HEK293 (cell line): Measurements from ENCODE around the gene TEX36.
A peak's percentile ranks its signal among the peaks of the same experiment; 100 is the strongest.

Experiments used
- CTCF ChIA-PET: fragments of 350-600 bp; formaldehyde crosslinking; extraction: SDS; loops from one replicate; lab custom pipeline; 2021; ENCODE audit warnings: antibody characterized with exemption; lab: Yijun Ruan, JAX
- POLR2A ChIA-PET: fragments of 300-600 bp; formaldehyde crosslinking; extraction: SDS; loops from one replicate; lab custom pipeline; 2020; ENCODE audit warnings: antibody characterized with exemption, inconsistent platforms; lab: Yijun Ruan, JAX
- H3K27ac ChIP-seq: fragments of 200-500 bp; sonication (Bioruptor generic); 2 replicates; pipeline ENCODE4 v1.5.1; 2014; ENCODE audit warnings: low read depth, low read length, control low read depth, inconsistent platforms; ENCODE audit errors: extremely low read depth
- H3K36me3 ChIP-seq, 2 experiments: fragments of 200-500 bp in 1 of 2; sonication (Bioruptor generic) in 1 of 2; 1 replicate in 1 of 2; 2 replicates in 1 of 2; pipeline ENCODE4 v1.5.1; 2014 to 2017; ENCODE audit warnings: inconsistent platforms in 2 of 2, low read length in 2 of 2; ENCODE audit not compliant: control insufficient read depth in 2 of 2, insufficient read depth in 1 of 2
- H3K4me1 ChIP-seq: fragments of 200-500 bp; sonication (Bioruptor generic); 2 replicates; pipeline ENCODE4 v1.5.1; 2014; ENCODE audit warnings: mild to moderate bottlenecking, low read length, inconsistent platforms; ENCODE audit not compliant: control insufficient read depth, insufficient read depth
- H3K4me3 ChIP-seq: 2 replicates; pipeline ENCODE4 v1.5.1; 2011; ENCODE audit warnings: low read depth, mild to moderate bottlenecking, control low read depth, low read length, moderate library complexity
- H3K9me3 ChIP-seq: fragments of 200-500 bp; sonication (Bioruptor generic); 2 replicates; pipeline ENCODE4 v1.5.1; 2014; ENCODE audit warnings: low read depth, low read length, inconsistent platforms; ENCODE audit not compliant: control insufficient read depth, insufficient read depth
- ATF2 ChIP-seq: fragments of 450-650 bp; formaldehyde crosslinking; IDR thresholded peaks from 2 replicates; pipeline ENCODE4 v1.5.1; 2016; ENCODE audit warnings: missing biosample characterization, missing genetic modification characterization, low read depth
- GLI4 ChIP-seq: fragments of 450-650 bp; formaldehyde crosslinking; IDR thresholded peaks from 2 replicates; pipeline ENCODE4 v1.5.1; 2016; ENCODE audit warnings: missing biosample characterization, missing genetic modification characterization
- HIC1 ChIP-seq: fragments of 450-650 bp; formaldehyde crosslinking; IDR thresholded peaks from 2 replicates; pipeline ENCODE4 v1.5.1; 2016; ENCODE audit warnings: missing biosample characterization, missing genetic modification characterization
- INSM2 ChIP-seq: fragments of 450-650 bp; formaldehyde crosslinking; IDR thresholded peaks from 2 replicates; pipeline ENCODE4 v1.5.1; 2016; ENCODE audit warnings: missing biosample characterization, missing genetic modification characterization
- KLF9 ChIP-seq: fragments of 450-650 bp; formaldehyde crosslinking; IDR thresholded peaks from 2 replicates; pipeline ENCODE4 v1.5.1; 2016; ENCODE audit warnings: missing biosample characterization, missing genetic modification characterization, low read depth
- PRDM4 ChIP-seq: fragments of 450-650 bp; formaldehyde crosslinking; IDR thresholded peaks from 2 replicates; pipeline ENCODE4 v1.5.1; 2017; ENCODE audit warnings: missing biosample characterization, missing genetic modification characterization
- TCF7L2 ChIP-seq: IDR thresholded peaks from 2 replicates; pipeline ENCODE4 v1.6.1; 2011; ENCODE audit warnings: low read depth, mild to moderate bottlenecking, inconsistent platforms, low read length, moderate library complexity, borderline replicate concordance
- ZBTB44 ChIP-seq: fragments of 450-650 bp; IDR thresholded peaks from 2 replicates; pipeline ENCODE4 v1.5.1; 2018; ENCODE audit warnings: missing biosample characterization, mild to moderate bottlenecking, missing genetic modification characterization
- ZBTB8A ChIP-seq: fragments of 450-650 bp; formaldehyde crosslinking; IDR thresholded peaks from 2 replicates; pipeline ENCODE4 v1.5.1; 2016; ENCODE audit warnings: missing biosample characterization, missing genetic modification characterization
- ZIC2 ChIP-seq: fragments of 450-650 bp; formaldehyde crosslinking; IDR thresholded peaks from 2 replicates; pipeline ENCODE4 v1.5.1; 2016; ENCODE audit warnings: missing biosample characterization, missing genetic modification characterization
- ZNF174 ChIP-seq: fragments of 450-650 bp; formaldehyde crosslinking; IDR thresholded peaks from 2 replicates; pipeline ENCODE4 v1.5.0; 2017; ENCODE audit warnings: missing biosample characterization, mild to moderate bottlenecking, missing genetic modification characterization
- ZNF280D ChIP-seq: fragments of 450-650 bp; formaldehyde crosslinking; IDR thresholded peaks from 2 replicates; pipeline ENCODE4 v1.5.1; 2016; ENCODE audit warnings: missing biosample characterization, missing genetic modification characterization
- ZNF488 ChIP-seq: fragments of 450-650 bp; formaldehyde crosslinking; IDR thresholded peaks from 2 replicates; pipeline ENCODE4 v1.5.1; 2016; ENCODE audit warnings: missing biosample characterization, missing genetic modification characterization
- ZNF514 ChIP-seq: fragments of 450-650 bp; formaldehyde crosslinking; IDR thresholded peaks from 2 replicates; pipeline ENCODE4 v1.5.1; 2016; ENCODE audit warnings: missing biosample characterization, missing genetic modification characterization
- ZNF555 ChIP-seq: fragments of 450-650 bp; formaldehyde crosslinking; conservative IDR thresholded peaks from 2 replicates; pipeline ENCODE4 v1.5.1; 2017; ENCODE audit warnings: missing biosample characterization, mild to moderate bottlenecking, missing genetic modification characterization, inconsistent platforms
- ZNF596 ChIP-seq: fragments of 450-650 bp; IDR thresholded peaks from 2 replicates; pipeline ENCODE4 v1.5.0; 2018; ENCODE audit warnings: missing biosample characterization, mild to moderate bottlenecking, missing genetic modification characterization, moderate library complexity
- ZNF747 ChIP-seq: fragments of 450-650 bp; formaldehyde crosslinking; IDR thresholded peaks from 2 replicates; pipeline ENCODE4 v1.5.1; 2016; ENCODE audit warnings: missing biosample characterization, missing genetic modification characterization
- ZNF791 ChIP-seq: fragments of 450-650 bp; formaldehyde crosslinking; IDR thresholded peaks from 2 replicates; pipeline ENCODE4 v1.5.1; 2016; ENCODE audit warnings: missing biosample characterization, missing genetic modification characterization

Gene TEX36

GRCh38 chr10:125634606-125635005, 48.4 kb downstream of the TEX36 start:
- Histone ChIP-seq H3K4me3 (no peak overlapping the region), H3K36me3 (no peaks in the 10 kb centered on the region), H3K27ac (peak overlapping the region; percentile 58; the same call in 1 of the 2 replicates), H3K9me3 (no peaks in the 10 kb centered on the region), H3K4me1 (peaks cover 13% of the 10 kb centered on the region)
- peak; percentile 39; the same call in 1 of the 2 replicates for TF ChIP-seq ATF2 (tag by site-specific recombination)
- TF ChIP-seq ZBTB44, result no peak
- POLR2A ChIA-PET, result interaction anchor here (1.4 kb wide), 1 partner anchor 10 kb away, joined by 4 read pairs; no protein-coding TSS in a partner anchor
- CTCF ChIA-PET, result interaction anchor here (0.7 kb wide), 1 partner anchor 94 kb away, joined by 3 read pairs; no protein-coding TSS in a partner anchor

- no peaks in the 10 kb centered on the region for H3K36me3 ChIP-seq
- H3K4me1 ChIP-seq, result peaks cover 13% of the 10 kb centered on the region
- CTCF ChIA-PET, result interaction anchor here (0.6 to 0.9 kb wide), 10 partner anchors 8 to 1379 kb away, joined by 3 to 4 read pairs (median 3); no protein-coding TSS in a partner anchor
- H3K27ac ChIP-seq, result peak overlapping the region; percentile 58
- POLR2A ChIA-PET, result interaction anchor here (2.0 kb wide), 1 partner anchor 86 kb away, joined by 7 read pairs; the partner anchor contains the start of gene EDRF1
- H3K4me3 ChIP-seq, result no peak overlapping the region
- H3K9me3 ChIP-seq, result no peaks in the 10 kb centered on the region
- 0 out of 2 replicates have a peak, but pooled peaks have one; percentile 31 for TF ChIP-seq ZIC2 (tag by site-specific recombination)
- TF ChIP-seq ZNF280D (tag by site-specific recombination), result 0 out of 2 replicates have a peak, but pooled peaks have one; percentile 15
- no peak for TF ChIP-seq ZNF488 (tag by site-specific recombination)
- peak; percentile 70; the same call in 1 of the 2 replicates for TF ChIP-seq ZBTB8A (tag by site-specific recombination)
- peak; percentile 96 for TF ChIP-seq PRDM4 (tag by site-specific recombination)
- TF ChIP-seq ZNF555 (tag by site-specific recombination), result no peak
- no peak for TF ChIP-seq ZNF174 (tag by site-specific recombination)
- TF ChIP-seq ZNF791 (tag by site-specific recombination), result no peak
- TF ChIP-seq KLF9 (tag by site-specific recombination), result peak; percentile 59; the same call in 1 of the 2 replicates
- TF ChIP-seq ZNF596 (tag by site-specific recombination), result peak; percentile 35; the same call in 1 of the 2 replicates
- TF ChIP-seq INSM2 (tag by site-specific recombination), result peak; percentile 89
- no peak for TF ChIP-seq GLI4
- peak; percentile 99 for TF ChIP-seq TCF7L2
- TF ChIP-seq ZNF514 (tag by site-specific recombination), result no peak
- TF ChIP-seq ZNF747 (tag by site-specific recombination), result no peak
- peak; percentile 90 for TF ChIP-seq HIC1 (tag by site-specific recombination)
Measured at GRCh38 chr10:125633517-125633999, 49.4 kb downstream of the TEX36 start.
